H9 (cell line): ENCODE data around the gene NCMAP. TPM values are rescaled to one million over a fixed set of nuclear protein-coding genes. Genes with fewer than 3 reads are reported as not detected.
"Not testable (repeated sequence)": the region's sequence is repeated elsewhere in the genome, so short reads cannot be mapped to it uniquely, and the experiment has no call there.

Experiments
- DNase-seq: peaks from one replicate; pipeline ENCODE4 v3.0.0-alpha.2; 2017
- H2AFZ ChIP-seq: one replicate; pipeline ENCODE4 v1.6.1; 2013; ENCODE audit warnings: mild to moderate bottlenecking, low read length, control low read depth, moderate library complexity
- H2AK5ac ChIP-seq: 2 replicates; pipeline ENCODE4 v1.6.1; 2013; ENCODE audit warnings: low read length, control low read depth, mixed read lengths; ENCODE audit not compliant: insufficient read length
- H2BK120ac ChIP-seq: one replicate; pipeline ENCODE4 v1.6.1; 2013; ENCODE audit warnings: low read depth, mild to moderate bottlenecking, low read length, control low read depth, inconsistent platforms; ENCODE audit not compliant: poor library complexity, severe bottlenecking
- H2BK12ac ChIP-seq: 2 replicates; pipeline ENCODE4 v1.6.1; 2013; ENCODE audit warnings: low read length, control low read depth, mixed read lengths, low read depth; ENCODE audit not compliant: insufficient read length
- H2BK15ac ChIP-seq: 2 replicates; pipeline ENCODE4 v1.6.1; 2013; ENCODE audit warnings: low read depth, low read length, control low read depth
- H2BK20ac ChIP-seq: one replicate; pipeline ENCODE4 v1.6.1; 2013; ENCODE audit warnings: low read depth, mild to moderate bottlenecking, low read length, control low read depth, inconsistent platforms; ENCODE audit not compliant: poor library complexity, severe bottlenecking
- H2BK5ac ChIP-seq: 2 replicates; pipeline ENCODE4 v1.6.1; 2013; ENCODE audit warnings: low read length, control low read depth, mixed read lengths; ENCODE audit not compliant: insufficient read length
- H3K14ac ChIP-seq: 2 replicates; pipeline ENCODE4 v1.6.1; 2013; ENCODE audit warnings: low read length, control low read depth; ENCODE audit not compliant: insufficient read depth
- H3K18ac ChIP-seq: 2 replicates; pipeline ENCODE4 v1.6.1; 2013; ENCODE audit warnings: low read depth, mild to moderate bottlenecking, mixed read lengths, low read length, control low read depth; ENCODE audit not compliant: insufficient read length
- H3K23ac ChIP-seq: 2 replicates; pipeline ENCODE4 v1.6.1; 2013; ENCODE audit warnings: low read length, control low read depth, mixed read lengths, low read depth; ENCODE audit not compliant: insufficient read length
- H3K23me2 ChIP-seq: 2 replicates; pipeline ENCODE4 v1.6.1; 2013; ENCODE audit warnings: low read depth, mild to moderate bottlenecking, mixed read lengths, low read length, control low read depth; ENCODE audit not compliant: insufficient read length, poor library complexity, severe bottlenecking
- H3K27ac ChIP-seq: 2 replicates; pipeline ENCODE4 v1.5.1; 2013; ENCODE audit warnings: low read length, control low read depth, mixed read lengths, low read depth; ENCODE audit not compliant: insufficient read length
- H3K27me3 ChIP-seq: 2 replicates; pipeline ENCODE4 v1.6.1; 2013; ENCODE audit warnings: low read length, control low read depth, inconsistent platforms; ENCODE audit not compliant: insufficient read depth
- H3K4ac ChIP-seq: 2 replicates; pipeline ENCODE4 v1.6.1; 2013; ENCODE audit warnings: low read depth, mild to moderate bottlenecking, control low read depth, inconsistent platforms, low read length, moderate library complexity
- H3K4me1 ChIP-seq: 2 replicates; pipeline ENCODE4 v1.6.1; 2013; ENCODE audit warnings: low read length, control low read depth, inconsistent platforms; ENCODE audit not compliant: insufficient read depth
- H3K4me2 ChIP-seq: 2 replicates; pipeline ENCODE4 v1.6.1; 2013; ENCODE audit warnings: low read length, control low read depth, mixed read lengths; ENCODE audit not compliant: insufficient read length, insufficient read depth
- H3K56ac ChIP-seq: 2 replicates; pipeline ENCODE4 v1.6.1; 2013; ENCODE audit warnings: low read depth, mild to moderate bottlenecking, mixed read lengths, low read length, control low read depth; ENCODE audit not compliant: insufficient read length
- H3K79me1 ChIP-seq: 2 replicates; pipeline ENCODE4 v1.6.1; 2013; ENCODE audit warnings: low read depth, mild to moderate bottlenecking, moderate library complexity, low read length, control low read depth, inconsistent platforms; ENCODE audit not compliant: insufficient read depth, poor library complexity, severe bottlenecking
- H3K79me2 ChIP-seq: 2 replicates; pipeline ENCODE4 v1.6.1; 2013; ENCODE audit warnings: low read length, control low read depth, inconsistent platforms; ENCODE audit not compliant: insufficient read depth
- H3K9ac ChIP-seq: 2 replicates; pipeline ENCODE4 v1.6.1; 2013; ENCODE audit warnings: low read length, control low read depth, mixed read lengths; ENCODE audit not compliant: insufficient read length; ENCODE audit errors: extremely low read depth
- H3K9me3 ChIP-seq: one replicate; pipeline ENCODE4 v1.6.1; 2013; ENCODE audit warnings: low read depth, low read length, inconsistent platforms; ENCODE audit not compliant: control insufficient read depth
- H3T11ph ChIP-seq: one replicate; pipeline ENCODE4 v1.6.1; 2013; ENCODE audit warnings: mild to moderate bottlenecking, low read length, control low read depth, inconsistent platforms
- H4K20me1 ChIP-seq: one replicate; pipeline ENCODE4 v1.6.1; 2013; ENCODE audit not compliant: control insufficient read depth, insufficient read length, insufficient read depth
- H4K5ac ChIP-seq: 2 replicates; pipeline ENCODE4 v1.6.1; 2013; ENCODE audit warnings: low read depth, mild to moderate bottlenecking, mixed read lengths, low read length, control low read depth; ENCODE audit not compliant: insufficient read length
- H4K8ac ChIP-seq: replicated peaks from 2 replicates; pipeline ENCODE4 v1.6.1; 2013; ENCODE audit warnings: low read length, control low read depth, mixed read lengths, low read depth; ENCODE audit not compliant: insufficient read length
- H4K91ac ChIP-seq: 2 replicates; pipeline ENCODE4 v1.6.1; 2013; ENCODE audit warnings: low read depth, mild to moderate bottlenecking, moderate library complexity, mixed read lengths, low read length, control low read depth; ENCODE audit not compliant: insufficient read length
- H3K27ac Mint-ChIP-seq, 3 experiments: 2 replicates in 2 of 3; 3 replicates in 1 of 3; pipeline ENCODE4 v1.8.0; 2020 to 2021; ENCODE audit warnings: mixed read lengths in 3 of 3, mild to moderate bottlenecking in 1 of 3, moderate library complexity in 1 of 3
- H3K27me3 Mint-ChIP-seq: 2 replicates; pipeline ENCODE4 v1.8.0; 2021; ENCODE audit warnings: low read depth, mild to moderate bottlenecking, moderate library complexity, mixed read lengths
- H3K36me3 Mint-ChIP-seq, 3 experiments: 2 replicates in 2 of 3; 3 replicates in 1 of 3; pipeline ENCODE4 v1.8.0; 2020 to 2021; ENCODE audit warnings: low read depth in 3 of 3, mixed read lengths in 3 of 3; ENCODE audit not compliant: insufficient read depth in 1 of 3
- H3K4me1 Mint-ChIP-seq, 2 experiments: 2 replicates each; pipeline ENCODE4 v1.8.0; 2020; ENCODE audit warnings: mixed read lengths in 2 of 2
- H3K4me3 Mint-ChIP-seq, 2 experiments: 2 replicates in 1 of 2; 3 replicates in 1 of 2; pipeline ENCODE4 v1.8.0; 2020 to 2021; ENCODE audit warnings: mild to moderate bottlenecking in 2 of 2, mixed read lengths in 2 of 2, moderate library complexity in 1 of 2
- H3K9me3 Mint-ChIP-seq, 2 experiments: 2 replicates in 1 of 2; 3 replicates in 1 of 2; pipeline ENCODE4 v1.8.0; 2020; ENCODE audit warnings: mild to moderate bottlenecking in 2 of 2, mixed read lengths in 2 of 2, moderate library complexity in 1 of 2
- CTCF ChIP-seq: fragments of 200-600 bp; sonication (generic); conservative IDR thresholded peaks from 3 replicates; pipeline ENCODE4 v1.8.0; 2021; ENCODE audit warnings: antibody characterized with exemption, mild to moderate bottlenecking
- WGBS: extraction: QIAGEN DNeasy Blood & Tissue Kit; methylation state at CpG from one replicate; pipeline ENCODE4 v1.1.7; 2013; ENCODE audit warnings: missing lambda C conversion rate, low lambda C conversion rate, mixed read lengths; ENCODE audit not compliant: insufficient read length; ENCODE audit errors: extremely low coverage; 5-methylcytosine and 5-hydroxymethylcytosine counted together
- total RNA-seq: library from RNA; stranded (reverse); gene quantifications from 2 replicates; pipeline ENCODE4 v1.2.1, GENCODE V29; 2021

NCMAP gene
- total RNA-seq, 1 experiment from 2014 or later, result 0.35 TPM

GRCh38 chr1:24517898-24518297 is 38.0 kb upstream of the NCMAP start:
- H3K4me1 ChIP-seq, result no peaks in the 10 kb centered on the region
- H2BK5ac ChIP-seq, result no peak overlapping the region
- no peak overlapping the region for H3K18ac ChIP-seq

GRCh38 chr1:24520282-24520681 is 35.6 kb upstream of the NCMAP start:
- not testable (repeated sequence) for H4K91ac ChIP-seq, H3K23me2 ChIP-seq, H3K27ac ChIP-seq, H3K9me3 ChIP-seq, H3T11ph ChIP-seq, H3K4me3 Mint-ChIP-seq, H2BK12ac ChIP-seq, H3K23ac ChIP-seq, DNase-seq, H3K4me1 ChIP-seq, H3K18ac ChIP-seq, H4K20me1 ChIP-seq, H3K9ac ChIP-seq, H4K5ac ChIP-seq, H2BK15ac ChIP-seq, H3K9me3 Mint-ChIP-seq, H3K27me3 Mint-ChIP-seq, H3K14ac ChIP-seq, H3K36me3 Mint-ChIP-seq, H3K27me3 ChIP-seq, H3K4me2 ChIP-seq, H3K79me2 ChIP-seq, H3K4ac ChIP-seq, H3K27ac Mint-ChIP-seq, H2BK5ac ChIP-seq, H3K4me1 Mint-ChIP-seq, H3K56ac ChIP-seq, H2AK5ac ChIP-seq, H4K8ac ChIP-seq, H2AFZ ChIP-seq, H2BK20ac ChIP-seq, H2BK120ac ChIP-seq, H3K79me1 ChIP-seq
- WGBS, result no CpG with 5 or more reads among the region's 5 CpGs

More at GRCh38 chr1:24517898-24518297, 38.0 kb upstream of the NCMAP start:
- Histone ChIP-seq H3K79me1 (no peaks in the 10 kb centered on the region), H3K23me2 (no peaks in the 10 kb centered on the region), H3K23ac (no peak overlapping the region), H3K4ac (no peak overlapping the region), H2BK12ac (no peak overlapping the region), H3K9ac (no peak overlapping the region), H4K5ac (no peak overlapping the region), H3K27ac (no peak overlapping the region), H4K91ac (no peak overlapping the region), H4K20me1 (no peaks in the 10 kb centered on the region), H3K79me2 (no peaks in the 10 kb centered on the region), H2AK5ac (no peak overlapping the region), H3K9me3 (no peaks in the 10 kb centered on the region), H3T11ph (no peak overlapping the region), H3K56ac (no peak overlapping the region), H2BK15ac (no peak overlapping the region), H3K4me2 (no peak overlapping the region), H4K8ac (no peak overlapping the region), H2BK20ac (no peak overlapping the region), H3K27me3 (no peaks in the 10 kb centered on the region), H2BK120ac (no peak overlapping the region), H2AFZ (no peak overlapping the region), H3K14ac (no peak overlapping the region)
- Mint-ChIP-seq H3K27ac (no peak overlapping the region), H3K4me3 (no peak overlapping the region), H3K27me3 (no peaks in the 10 kb centered on the region), H3K36me3 (peaks cover 3 to 8% (median 5%) of the 10 kb centered on the region in 3 experiments; a peak in 4 of 7 replicates), H3K4me1 (peaks cover 4% of the 10 kb centered on the region in 2 experiments; a peak in 2 of 4 replicates), H3K9me3 (no peaks in the 10 kb centered on the region)
- DNase-seq, result no peak
- no CpG with 5 or more reads among the region's 4 CpGs for WGBS
- TF ChIP-seq CTCF, result no peak
